ENCODE measurements around the gene FSCB. TPM values are rescaled to one million over a fixed set of nuclear protein-coding genes. Genes with fewer than 3 reads are reported as not detected.

FSCB gene
- total and polyA plus RNA-seq, 9 of the 15 experiments (the other 6 are each of a cell fraction or from before 2014, with no cell fraction given) = not detected

DNA sequence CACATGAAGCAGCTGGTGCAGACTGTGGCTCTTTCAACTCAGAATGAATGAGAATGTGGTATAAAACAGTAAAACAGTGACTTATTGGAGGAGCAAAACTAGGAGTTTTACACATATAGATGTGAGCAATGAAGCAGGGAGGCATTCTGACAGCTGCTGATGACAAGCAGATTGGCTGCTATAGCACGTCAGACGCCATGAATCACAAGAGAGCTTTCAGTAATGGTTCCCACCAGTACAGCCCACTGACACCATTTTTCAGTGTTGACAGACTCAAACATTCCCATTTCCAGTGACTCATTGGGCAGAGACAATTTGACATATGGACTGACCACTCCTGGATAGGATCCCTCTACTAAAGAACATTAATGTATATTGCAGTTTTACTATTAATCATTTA, 24.6 kb upstream of the FSCB start:
- ChIA-PET POLR2A (no interaction called here), CTCF (ENCODE audit: low intra/inter-chr PET ratio) (no interaction called here)
- Histone ChIP-seq H3K4me2 (ENCODE audit: insufficient read depth, low read length) (no peak overlapping the region), H3K4me3 (no peak overlapping the region), H3K27ac (ENCODE audit: extremely low read depth, low read depth, low read length) (no peak overlapping the region), H3K36me3 (ENCODE audit: control insufficient read depth, insufficient read depth, low read length) (no peaks in the 10 kb centered on the region), H3K27me3 (ENCODE audit: control insufficient read depth in 2 of 2, insufficient read depth in 2 of 2, low read length in 2 of 2) (no peaks in the 10 kb centered on the region), H3K4me1 (replicated peaks in 1 of 2; ENCODE audit: control insufficient read depth in 2 of 2, insufficient read depth in 2 of 2, low read length in 2 of 2) (no peaks in the 10 kb centered on the region), H3K9me1 (ENCODE audit: control insufficient read depth, insufficient read depth, low read length) (no peaks in the 10 kb centered on the region), H2AFZ (ENCODE audit: low read depth, low read length) (no peak overlapping the region), H4K20me1 (replicated peaks; ENCODE audit: control insufficient read depth, insufficient read depth, low read length) (no peaks in the 10 kb centered on the region), H3K9ac (ENCODE audit: insufficient read depth in 1 of 2, low read depth in 2 of 2, low read length in 2 of 2) (no peak overlapping the region), H3K9me3 (replicated peaks; ENCODE audit: control insufficient read depth, insufficient read depth, low read depth, low read length) (no peaks in the 10 kb centered on the region), H3K79me2 (ENCODE audit: control insufficient read depth, insufficient read depth, low read length) (no peaks in the 10 kb centered on the region)
- ATAC-seq (no peak), FAIRE-seq (no peak), DNase-seq (ENCODE audit: extremely low read depth in 1 of 4, low spot score in 3 of 4) (no peak)
- intact Hi-C loops (cut with micrococcal nuclease) = no loop called here
- BruUV-seq (replicated peaks) = no TSS peak
- no peak for TF ChIP-seq FIP1L1 (IDR thresholded peaks at IDR 0.05; ENCODE audit: low read depth, low read length, poor library complexity, severe bottlenecking)
- TF ChIP-seq, protein P1, sequence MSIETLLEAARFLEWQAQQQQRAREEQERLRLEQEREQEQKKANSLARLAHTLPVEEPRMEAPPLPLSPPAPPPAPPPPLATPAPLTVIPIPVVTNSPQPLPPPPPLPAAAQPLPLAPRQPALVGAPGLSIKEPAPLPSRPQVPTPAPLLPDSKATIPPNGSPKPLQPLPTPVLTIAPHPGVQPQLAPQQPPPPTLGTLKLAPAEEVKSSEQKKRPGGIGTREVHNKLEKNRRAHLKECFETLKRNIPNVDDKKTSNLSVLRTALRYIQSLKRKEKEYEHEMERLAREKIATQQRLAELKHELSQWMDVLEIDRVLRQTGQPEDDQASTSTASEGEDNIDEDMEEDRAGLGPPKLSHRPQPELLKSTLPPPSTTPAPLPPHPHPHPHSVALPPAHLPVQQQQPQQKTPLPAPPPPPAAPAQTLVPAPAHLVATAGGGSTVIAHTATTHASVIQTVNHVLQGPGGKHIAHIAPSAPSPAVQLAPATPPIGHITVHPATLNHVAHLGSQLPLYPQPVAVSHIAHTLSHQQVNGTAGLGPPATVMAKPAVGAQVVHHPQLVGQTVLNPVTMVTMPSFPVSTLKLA (conservative IDR thresholded peaks at IDR 0.05) = no peak
- TF ChIP-seq TEAD1 (CRISPR knock-in tag; IDR thresholded peaks at IDR 0.05) = no peak
- TF ChIP-seq RBM34 (IDR thresholded peaks at IDR 0.05; ENCODE audit: borderline replicate concordance, insufficient read depth, low read length) = no peak
- TF ChIP-seq, protein P2, sequence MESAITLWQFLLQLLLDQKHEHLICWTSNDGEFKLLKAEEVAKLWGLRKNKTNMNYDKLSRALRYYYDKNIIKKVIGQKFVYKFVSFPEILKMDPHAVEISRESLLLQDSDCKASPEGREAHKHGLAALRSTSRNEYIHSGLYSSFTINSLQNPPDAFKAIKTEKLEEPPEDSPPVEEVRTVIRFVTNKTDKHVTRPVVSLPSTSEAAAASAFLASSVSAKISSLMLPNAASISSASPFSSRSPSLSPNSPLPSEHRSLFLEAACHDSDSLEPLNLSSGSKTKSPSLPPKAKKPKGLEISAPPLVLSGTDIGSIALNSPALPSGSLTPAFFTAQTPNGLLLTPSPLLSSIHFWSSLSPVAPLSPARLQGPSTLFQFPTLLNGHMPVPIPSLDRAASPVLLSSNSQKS (CRISPR knock-in tag; IDR thresholded peaks at IDR 0.05) = no peak
- TF ChIP-seq MTA3 (IDR thresholded peaks at IDR 0.05; ENCODE audit: borderline replicate concordance) = no peak
- TF ChIP-seq, protein P3, sequence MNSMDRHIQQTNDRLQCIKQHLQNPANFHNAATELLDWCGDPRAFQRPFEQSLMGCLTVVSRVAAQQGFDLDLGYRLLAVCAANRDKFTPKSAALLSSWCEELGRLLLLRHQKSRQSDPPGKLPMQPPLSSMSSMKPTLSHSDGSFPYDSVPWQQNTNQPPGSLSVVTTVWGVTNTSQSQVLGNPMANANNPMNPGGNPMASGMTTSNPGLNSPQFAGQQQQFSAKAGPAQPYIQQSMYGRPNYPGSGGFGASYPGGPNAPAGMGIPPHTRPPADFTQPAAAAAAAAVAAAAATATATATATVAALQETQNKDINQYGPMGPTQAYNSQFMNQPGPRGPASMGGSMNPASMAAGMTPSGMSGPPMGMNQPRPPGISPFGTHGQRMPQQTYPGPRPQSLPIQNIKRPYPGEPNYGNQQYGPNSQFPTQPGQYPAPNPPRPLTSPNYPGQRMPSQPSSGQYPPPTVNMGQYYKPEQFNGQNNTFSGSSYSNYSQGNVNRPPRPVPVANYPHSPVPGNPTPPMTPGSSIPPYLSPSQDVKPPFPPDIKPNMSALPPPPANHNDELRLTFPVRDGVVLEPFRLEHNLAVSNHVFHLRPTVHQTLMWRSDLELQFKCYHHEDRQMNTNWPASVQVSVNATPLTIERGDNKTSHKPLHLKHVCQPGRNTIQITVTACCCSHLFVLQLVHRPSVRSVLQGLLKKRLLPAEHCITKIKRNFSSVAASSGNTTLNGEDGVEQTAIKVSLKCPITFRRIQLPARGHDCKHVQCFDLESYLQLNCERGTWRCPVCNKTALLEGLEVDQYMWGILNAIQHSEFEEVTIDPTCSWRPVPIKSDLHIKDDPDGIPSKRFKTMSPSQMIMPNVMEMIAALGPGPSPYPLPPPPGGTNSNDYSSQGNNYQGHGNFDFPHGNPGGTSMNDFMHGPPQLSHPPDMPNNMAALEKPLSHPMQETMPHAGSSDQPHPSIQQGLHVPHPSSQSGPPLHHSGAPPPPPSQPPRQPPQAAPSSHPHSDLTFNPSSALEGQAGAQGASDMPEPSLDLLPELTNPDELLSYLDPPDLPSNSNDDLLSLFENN (IDR thresholded peaks at IDR 0.05; ENCODE audit: low read depth in 2 of 2, low read length in 2 of 2) = no peak
- no peak for TF ChIP-seq ZNF253 (CRISPR knock-in tag; conservative IDR thresholded peaks at IDR 0.05)
- no peak for TF ChIP-seq FOXJ2 (tag; IDR thresholded peaks at IDR 0.05)
- no peak for TF ChIP-seq ZNF696 (CRISPR knock-in tag; conservative IDR thresholded peaks at IDR 0.05)
- TF ChIP-seq FUS (optimal IDR thresholded peaks at IDR 0.05; ENCODE audit: low read depth, low read length) = no peak
- no peak for TF ChIP-seq MEF2D (tag; conservative IDR thresholded peaks at IDR 0.05; ENCODE audit: low read depth)
- no peak for TF ChIP-seq POLR3A (IDR thresholded peaks at IDR 0.05; ENCODE audit: borderline replicate concordance, extremely low read depth, insufficient read depth, insufficient read length)
- no peak for TF ChIP-seq NFYB (IDR thresholded peaks at IDR 0.05; ENCODE audit: extremely low read depth, insufficient read length)
- WGBS (ENCODE audit: insufficient coverage, low coverage, missing lambda C conversion rate) = no CpG with 5 or more reads among the region's 2 CpGs
- in situ Hi-C loops (cut with MboI) = no loop called here
